Activated T-helper 2 cell treated with anti-CD3 and anti-CD28 coated beads, Interferon-gamma antibody, Interleukin-2, Interleukin-4, amounts not matched to agents 10 μg/mL and 5 μg/mL and 100 μg/mL, durations not matched to agents 14 hours and 24 hours and 36 hours (primary cell): ENCODE measurements around the gene HS6ST3. TPM values are rescaled to one million over a fixed set of nuclear protein-coding genes. Genes with fewer than 3 reads are reported as not detected.

Experiments
- DNase-seq: peaks from one replicate; pipeline ENCODE4 v3.0.0; 2021; ENCODE audit warnings: low spot score
- H3K27ac Mint-ChIP-seq: one replicate; pipeline ENCODE4 v1.8.0; 2021; ENCODE audit warnings: mixed read lengths
- H3K27me3 Mint-ChIP-seq: one replicate; pipeline ENCODE4 v1.8.0; 2021; ENCODE audit warnings: low read depth, mixed read lengths
- H3K36me3 Mint-ChIP-seq: one replicate; pipeline ENCODE4 v1.8.0; 2021; ENCODE audit warnings: low read depth, mixed read lengths
- H3K4me1 Mint-ChIP-seq: one replicate; pipeline ENCODE4 v1.8.0; 2021; ENCODE audit warnings: low read depth, mixed read lengths
- H3K4me3 Mint-ChIP-seq: one replicate; pipeline ENCODE4 v1.8.0; 2021; ENCODE audit warnings: low read depth, mild to moderate bottlenecking, moderate library complexity, mixed read lengths
- H3K9me3 Mint-ChIP-seq: one replicate; pipeline ENCODE4 v1.8.0; 2021; ENCODE audit warnings: mixed read lengths
- intact Hi-C: fragments of 100-400 bp; cut with micrococcal nuclease; formaldehyde crosslinking; loops from one replicate; pipeline ENCODE4 v1.15.1; 2023
- total RNA-seq: library from RNA; stranded (reverse); gene quantifications from 2 replicates; pipeline ENCODE4 v1.2.3, GENCODE V29; 2022

Gene HS6ST3
- total RNA-seq, 1 donor from 2014 or later: not detected

- DNase-seq: no peak
- Mint-ChIP-seq H3K27me3 (no peaks in the 10 kb centered on the region), H3K9me3 (peaks cover 17% of the 10 kb centered on the region), H3K27ac (no peak overlapping the region), H3K36me3 (no peaks in the 10 kb centered on the region), H3K4me1 (no peaks in the 10 kb centered on the region), H3K4me3 (no peak overlapping the region)
- intact Hi-C loops: no loop called here
Measured at GRCh38 chr13:96681766-96682165, 591.9 kb downstream of the HS6ST3 start.

DNA sequence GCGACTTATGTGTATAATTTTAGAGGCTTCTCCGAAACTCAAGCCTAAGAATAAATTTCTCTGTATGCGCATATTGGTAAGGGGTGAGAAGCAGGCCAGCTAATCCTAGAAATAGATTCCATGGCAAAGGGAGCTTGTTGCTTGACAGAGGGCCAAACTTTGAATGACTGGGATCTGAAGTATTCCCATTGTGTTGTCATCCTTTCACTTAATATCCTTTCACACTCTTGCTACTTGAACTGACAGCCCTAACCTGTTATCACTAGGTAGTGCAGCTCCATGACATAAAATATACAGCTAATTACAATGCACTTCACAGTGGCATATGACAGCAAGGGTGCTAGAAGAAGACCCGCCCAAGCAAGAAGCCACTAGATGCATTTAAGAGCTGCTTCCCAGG, 594.6 kb downstream of the HS6ST3 start:
- Mint-ChIP-seq H3K36me3 (no peaks in the 10 kb centered on the region), H3K27ac (no peak overlapping the region), H3K9me3 (peaks cover 9% of the 10 kb centered on the region), H3K27me3 (no peaks in the 10 kb centered on the region), H3K4me3 (no peak overlapping the region), H3K4me1 (no peaks in the 10 kb centered on the region)
- no peak for DNase-seq
- intact Hi-C loops: no loop called here

DNA sequence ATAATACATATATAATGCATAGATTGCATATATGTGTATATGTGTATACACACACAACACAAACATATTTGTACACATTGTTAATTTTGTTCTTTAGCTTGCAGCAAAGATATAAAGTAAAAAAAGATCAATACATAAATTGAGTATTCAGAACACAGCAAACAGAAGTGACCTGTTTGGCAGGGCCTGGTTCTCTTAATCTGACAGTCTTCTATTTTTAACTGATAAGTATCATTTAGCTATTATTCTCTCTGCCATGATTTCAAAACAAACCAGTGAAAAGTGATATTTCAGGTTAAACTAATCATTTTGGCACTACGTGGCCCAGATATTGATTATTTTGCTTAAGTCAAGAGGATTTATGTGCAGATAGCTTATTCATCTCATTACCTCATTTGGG, 595.0 kb downstream of the HS6ST3 start:
- Mint-ChIP-seq H3K27me3 (no peaks in the 10 kb centered on the region), H3K4me1 (no peaks in the 10 kb centered on the region), H3K9me3 (peaks cover 6% of the 10 kb centered on the region), H3K27ac (no peak overlapping the region), H3K36me3 (no peaks in the 10 kb centered on the region), H3K4me3 (no peak overlapping the region)
- intact Hi-C loops: no loop called here
- DNase-seq: no peak

DNA sequence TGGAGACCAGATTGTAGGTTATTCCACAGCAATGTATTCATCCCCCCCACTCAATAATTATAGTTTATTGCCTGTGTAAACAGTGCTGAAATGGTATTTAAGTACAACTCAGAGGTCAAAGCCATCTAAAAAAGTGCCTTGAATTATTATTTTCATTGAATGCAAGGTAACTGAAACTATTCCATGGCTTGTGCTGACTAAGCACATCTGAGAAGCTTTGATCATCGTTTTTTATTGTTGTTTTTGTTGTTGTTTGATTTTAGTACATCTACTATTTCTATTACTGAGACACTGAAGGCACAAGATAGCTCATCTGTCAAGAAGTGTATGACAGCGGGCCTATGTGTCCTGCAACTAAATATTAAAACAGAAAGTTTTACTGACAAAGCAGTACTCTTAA, 596.4 kb downstream of the HS6ST3 start:
- DNase-seq: no peak
- no peaks in the 10 kb centered on the region for H3K4me1 Mint-ChIP-seq
- H3K27me3 Mint-ChIP-seq: no peaks in the 10 kb centered on the region
- H3K27ac Mint-ChIP-seq: no peak overlapping the region
- H3K9me3 Mint-ChIP-seq: peaks cover 4% of the 10 kb centered on the region
- H3K4me3 Mint-ChIP-seq: no peak overlapping the region
- intact Hi-C loops: no loop called here
- no peaks in the 10 kb centered on the region for H3K36me3 Mint-ChIP-seq

DNA sequence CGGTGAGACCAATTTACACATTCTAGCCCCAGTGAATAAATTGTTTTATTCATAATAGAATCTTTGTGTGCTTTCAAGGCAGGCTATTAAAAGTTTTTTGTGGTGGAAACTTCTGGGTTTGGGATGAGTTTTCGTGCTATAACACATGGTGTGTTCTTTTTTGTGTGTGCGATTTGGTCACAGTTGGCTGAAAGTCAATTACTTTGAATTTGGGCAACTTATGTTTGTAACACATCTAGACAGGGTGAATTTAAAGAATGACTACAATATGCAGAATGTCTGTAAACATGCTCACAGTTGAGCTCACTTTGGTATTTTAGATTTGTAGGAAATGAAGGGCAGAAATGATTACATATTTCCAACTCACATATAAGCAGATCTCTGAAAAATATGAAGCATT, 597.3 kb downstream of the HS6ST3 start:
- intact Hi-C loops: no loop called here
- H3K4me3 Mint-ChIP-seq: no peak overlapping the region
- no peak for DNase-seq
- H3K27ac Mint-ChIP-seq: no peak overlapping the region
- H3K36me3 Mint-ChIP-seq: no peaks in the 10 kb centered on the region
- no peaks in the 10 kb centered on the region for H3K4me1 Mint-ChIP-seq
- no peaks in the 10 kb centered on the region for H3K27me3 Mint-ChIP-seq
- peaks cover 3% of the 10 kb centered on the region for H3K9me3 Mint-ChIP-seq

GRCh38 chr13:96690998-96691397, 601.1 kb downstream of the HS6ST3 start:
- Mint-ChIP-seq H3K4me3 (no peak overlapping the region), H3K27me3 (no peaks in the 10 kb centered on the region), H3K9me3 (no peaks in the 10 kb centered on the region), H3K36me3 (no peaks in the 10 kb centered on the region), H3K27ac (no peak overlapping the region), H3K4me1 (no peaks in the 10 kb centered on the region)
- intact Hi-C loops: no loop called here
- no peak for DNase-seq

DNA sequence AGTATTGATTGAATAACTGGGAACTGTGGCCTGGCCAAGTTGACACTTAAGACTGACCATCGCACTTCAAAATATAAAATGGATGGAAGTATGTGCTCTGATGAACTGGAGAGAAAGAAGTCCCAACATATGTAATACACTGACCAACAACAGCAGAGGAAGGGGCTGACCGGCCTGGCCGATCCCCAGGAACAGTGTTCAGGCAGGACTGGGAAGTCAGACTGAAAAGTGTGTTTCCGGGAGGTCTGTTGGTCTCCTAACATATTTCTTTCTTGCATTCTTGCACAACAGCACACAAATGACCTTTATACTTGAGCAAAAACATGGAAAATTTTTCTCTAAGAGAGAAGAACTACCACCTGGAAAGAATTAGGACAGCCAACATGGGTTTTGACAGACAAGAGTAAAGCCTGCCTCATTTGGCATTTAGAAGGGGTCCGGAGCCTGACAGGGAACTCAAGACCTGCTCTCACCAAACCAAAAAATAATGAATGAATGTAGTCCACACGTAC, 606.5 kb downstream of the HS6ST3 start:
- Mint-ChIP-seq H3K36me3 (no peaks in the 10 kb centered on the region), H3K27me3 (no peaks in the 10 kb centered on the region), H3K9me3 (peaks cover 17% of the 10 kb centered on the region), H3K4me1 (no peaks in the 10 kb centered on the region), H3K4me3 (no peak overlapping the region), H3K27ac (no peak overlapping the region)
- intact Hi-C loops: no loop called here
- no peak for DNase-seq

GRCh38 chr13:96700657-96701056, 610.8 kb downstream of the HS6ST3 start:
- Mint-ChIP-seq H3K4me1 (no peaks in the 10 kb centered on the region), H3K9me3 (peaks cover 17% of the 10 kb centered on the region), H3K36me3 (no peaks in the 10 kb centered on the region), H3K27me3 (no peaks in the 10 kb centered on the region), H3K27ac (no peak overlapping the region), H3K4me3 (no peak overlapping the region)
- DNase-seq: no peak
- intact Hi-C loops: no loop called here

- DNase-seq: no peak
- no peaks in the 10 kb centered on the region for H3K27me3 Mint-ChIP-seq
- intact Hi-C loops: no loop called here
- H3K36me3 Mint-ChIP-seq: no peaks in the 10 kb centered on the region
- no peaks in the 10 kb centered on the region for H3K4me1 Mint-ChIP-seq
- no peaks in the 10 kb centered on the region for H3K9me3 Mint-ChIP-seq
- no peak overlapping the region for H3K27ac Mint-ChIP-seq
- no peak overlapping the region for H3K4me3 Mint-ChIP-seq
Measured at GRCh38 chr13:96707146-96707545, 617.2 kb downstream of the HS6ST3 start.

DNA sequence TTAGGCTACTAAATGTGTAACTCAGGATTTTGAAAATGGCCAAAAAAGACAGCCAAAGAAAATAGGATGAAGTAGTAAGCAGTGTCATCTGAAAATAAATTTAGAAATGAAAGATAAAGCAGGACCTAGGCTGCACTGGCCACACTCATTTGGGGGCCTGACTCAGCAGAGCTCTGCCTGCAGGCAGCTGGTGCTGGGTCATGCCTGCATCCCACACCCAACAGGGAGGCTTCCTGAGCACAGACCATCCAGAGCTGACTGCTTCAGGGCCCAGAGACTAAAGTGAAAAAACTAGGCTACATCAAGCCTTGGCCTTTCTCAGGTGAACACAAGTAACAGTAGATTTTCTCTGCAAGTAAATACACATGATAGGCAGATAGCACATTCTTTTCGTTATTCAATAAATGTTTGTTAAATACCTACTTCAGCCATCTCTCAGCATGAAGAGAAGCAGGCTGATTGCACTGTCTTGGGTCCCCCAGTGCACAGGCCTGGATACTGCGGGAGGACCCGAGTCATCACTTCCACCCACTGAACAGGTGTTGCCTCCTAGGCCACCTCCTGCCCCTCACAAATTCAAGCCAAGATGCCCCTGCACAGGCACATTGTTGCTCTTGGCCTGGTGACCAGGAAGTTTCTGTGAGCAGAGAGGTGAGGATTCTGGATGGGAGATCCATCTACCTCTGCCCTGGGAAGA, 620.4 kb downstream of the HS6ST3 start:
- Mint-ChIP-seq H3K27me3 (no peaks in the 10 kb centered on the region), H3K4me3 (no peak overlapping the region), H3K9me3 (no peaks in the 10 kb centered on the region), H3K27ac (no peak overlapping the region), H3K36me3 (no peaks in the 10 kb centered on the region), H3K4me1 (no peaks in the 10 kb centered on the region)
- intact Hi-C loops: no loop called here
- no peak for DNase-seq

GRCh38 chr13:96720446-96720845, 630.5 kb downstream of the HS6ST3 start:
- intact Hi-C loops: no loop called here
- H3K27me3 Mint-ChIP-seq: no peaks in the 10 kb centered on the region
- H3K4me3 Mint-ChIP-seq: no peak overlapping the region
- H3K4me1 Mint-ChIP-seq: no peaks in the 10 kb centered on the region
- DNase-seq: no peak
- no peaks in the 10 kb centered on the region for H3K9me3 Mint-ChIP-seq
- no peaks in the 10 kb centered on the region for H3K36me3 Mint-ChIP-seq
- H3K27ac Mint-ChIP-seq: no peak overlapping the region

DNA sequence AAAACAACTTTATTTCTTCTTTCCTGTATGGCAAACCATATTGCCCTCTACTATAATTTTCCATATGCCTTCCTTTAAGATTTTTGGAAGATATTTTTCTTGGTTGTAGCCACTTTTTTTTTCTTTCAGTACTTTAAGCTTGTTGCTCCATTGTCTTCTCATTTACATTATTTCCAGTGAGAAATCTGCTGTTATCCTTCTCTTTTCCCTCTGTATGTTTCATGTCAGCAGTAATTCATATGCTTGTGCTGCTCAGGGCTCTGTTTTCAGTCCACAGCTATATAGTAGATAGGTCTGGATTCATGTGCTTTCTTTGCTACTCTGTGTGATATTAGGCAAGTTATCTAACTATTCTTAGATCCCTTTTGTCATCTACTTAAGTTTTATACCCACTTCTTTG, 636.7 kb downstream of the HS6ST3 start:
- no peak overlapping the region for H3K4me3 Mint-ChIP-seq
- no peaks in the 10 kb centered on the region for H3K4me1 Mint-ChIP-seq
- H3K36me3 Mint-ChIP-seq: no peaks in the 10 kb centered on the region
- H3K27me3 Mint-ChIP-seq: no peaks in the 10 kb centered on the region
- no peak for DNase-seq
- no peak overlapping the region for H3K27ac Mint-ChIP-seq
- H3K9me3 Mint-ChIP-seq: peaks cover 13% of the 10 kb centered on the region
- intact Hi-C loops: no loop called here

DNA sequence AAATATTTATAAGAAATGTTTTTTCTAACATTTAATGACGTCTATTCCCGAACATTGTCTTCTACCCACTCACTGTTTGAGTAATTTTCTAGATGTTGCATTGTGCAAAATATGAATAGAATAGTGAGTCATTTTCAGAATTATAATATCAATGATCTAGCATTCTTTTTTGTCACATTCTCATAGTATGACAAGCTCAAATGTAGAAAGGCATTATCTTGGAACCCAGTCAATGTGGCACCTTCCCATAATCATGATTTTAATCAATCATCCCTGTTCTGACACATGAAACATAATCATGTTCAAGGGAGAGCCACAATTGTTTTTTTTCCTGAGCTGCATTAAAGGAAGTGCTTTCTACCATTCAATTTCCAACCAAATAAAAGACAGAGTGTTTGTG, 638.6 kb downstream of the HS6ST3 start:
- no peak for DNase-seq
- Mint-ChIP-seq H3K27ac (no peak overlapping the region), H3K4me3 (no peak overlapping the region), H3K9me3 (peaks cover 22% of the 10 kb centered on the region), H3K27me3 (no peaks in the 10 kb centered on the region), H3K4me1 (no peaks in the 10 kb centered on the region), H3K36me3 (no peaks in the 10 kb centered on the region)
- intact Hi-C loops: no loop called here

DNA sequence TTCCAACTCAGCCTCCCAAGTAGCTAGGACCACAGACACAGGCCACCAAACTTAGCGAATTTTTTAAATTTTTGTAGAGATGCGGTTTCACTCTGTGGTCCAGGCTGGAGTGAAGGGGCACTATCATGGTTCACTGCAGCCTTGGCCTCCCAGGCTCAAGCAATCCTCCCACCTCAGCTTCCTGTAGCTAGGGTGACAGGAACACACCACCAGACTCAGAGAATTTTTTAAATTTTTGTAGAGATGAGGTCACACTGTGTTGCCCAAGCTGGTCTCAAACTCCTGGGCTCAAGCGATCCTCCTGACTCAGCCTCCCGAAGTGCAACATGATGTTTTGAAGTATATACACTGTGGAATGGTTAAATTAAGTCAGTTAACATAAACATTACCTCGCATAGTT, 640.8 kb downstream of the HS6ST3 start:
- Mint-ChIP-seq H3K27ac (no peak overlapping the region), H3K4me1 (no peaks in the 10 kb centered on the region), H3K9me3 (peaks cover 29% of the 10 kb centered on the region), H3K36me3 (no peaks in the 10 kb centered on the region), H3K4me3 (no peak overlapping the region), H3K27me3 (no peaks in the 10 kb centered on the region)
- intact Hi-C loops: no loop called here
- DNase-seq: no peak
